ENCODE data around the gene ZBBX.

Gene ZBBX

DNA sequence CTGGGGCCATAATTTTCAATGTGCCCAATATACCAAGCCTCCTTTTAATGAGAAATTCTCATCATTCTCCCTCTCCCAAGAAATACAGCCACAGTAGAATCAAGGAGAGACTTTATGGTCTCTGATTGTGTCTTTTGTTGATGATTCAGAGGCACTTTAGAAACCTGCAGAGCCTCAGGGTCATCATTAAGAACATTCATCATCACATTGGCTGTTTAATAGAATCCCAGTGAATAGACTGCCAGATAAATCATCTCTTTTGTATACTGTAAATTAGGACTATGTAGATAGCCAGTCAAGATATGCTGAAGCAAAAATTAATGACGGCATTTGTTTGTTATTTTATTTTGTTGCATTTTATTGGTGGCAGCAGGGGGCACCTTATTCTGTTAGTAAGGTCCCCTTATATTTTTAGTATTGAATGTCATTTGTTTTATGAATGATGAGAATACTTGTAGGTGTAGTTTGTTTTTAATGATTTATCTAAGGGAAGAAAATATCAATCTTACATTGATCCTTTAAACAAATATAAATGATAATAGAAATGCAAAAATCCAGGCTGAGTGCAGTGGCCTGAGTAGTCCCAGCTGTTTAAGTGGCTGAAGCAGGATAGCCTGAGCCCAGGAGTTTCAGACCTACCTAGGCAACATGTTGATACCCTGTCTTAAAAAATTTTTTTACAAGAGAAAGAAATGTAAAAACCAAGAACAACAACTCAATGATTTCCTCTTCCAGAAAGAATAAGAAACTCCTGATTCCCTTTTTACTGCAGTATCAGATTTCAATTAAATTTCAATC lies 138.8 kb downstream of the ZBBX start:
- in situ Hi-C loops (cut with MboI; ENCODE audit: low pct_unique_long_range_greater_than_20kb, low sequenced_read_pairs, unreplicated experiment), result no loop called here
- no peak for DNase-seq (ENCODE audit: low spot score)
- no peak for TF ChIP-seq CTCF (IDR thresholded peaks at IDR 0.05; ENCODE audit: extremely low read depth, insufficient read depth, missing control alignments)

- no peak for DNase-seq (ENCODE audit: low spot score)
- TF ChIP-seq CTCF (IDR thresholded peaks at IDR 0.05; ENCODE audit: extremely low read depth, insufficient read depth, missing control alignments), result no peak
- in situ Hi-C loops (cut with MboI; ENCODE audit: low pct_unique_long_range_greater_than_20kb, low sequenced_read_pairs, unreplicated experiment), result no loop called here
These were observed 152.0 kb downstream of the ZBBX start for GRCh38 chr3:167228135-167228534.

DNA sequence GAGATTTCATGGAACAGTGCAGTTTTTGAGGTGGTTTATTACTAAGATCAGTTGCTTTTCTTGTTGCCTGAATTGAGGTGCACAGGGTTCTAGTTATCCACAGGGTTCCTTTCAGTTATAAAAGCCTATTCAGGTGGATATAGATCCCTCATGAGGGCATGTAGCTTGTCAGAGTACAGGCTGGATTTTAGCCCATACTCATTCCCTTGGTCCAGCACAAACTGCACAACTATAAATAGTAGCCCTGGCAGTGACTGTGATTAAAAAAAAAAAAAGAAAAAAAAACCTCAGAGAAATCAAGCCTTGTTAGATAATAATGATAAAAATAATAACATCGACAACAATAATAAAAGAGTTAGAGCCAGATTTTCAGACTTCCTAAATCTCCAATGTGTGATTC lies 154.3 kb downstream of the ZBBX start:
- no peak for TF ChIP-seq CTCF (IDR thresholded peaks at IDR 0.05; ENCODE audit: extremely low read depth, insufficient read depth, missing control alignments)
- DNase-seq (ENCODE audit: low spot score), result no peak
- in situ Hi-C loops (cut with MboI; ENCODE audit: low pct_unique_long_range_greater_than_20kb, low sequenced_read_pairs, unreplicated experiment), result no loop called here

GRCh38 chr3:167209011-167209410 lies 171.1 kb downstream of the ZBBX start:
- peak; percentile 18 for TF ChIP-seq CTCF (IDR thresholded peaks at IDR 0.05; ENCODE audit: extremely low read depth, insufficient read depth, missing control alignments)
- in situ Hi-C loops (cut with MboI; ENCODE audit: low pct_unique_long_range_greater_than_20kb, low sequenced_read_pairs, unreplicated experiment), result no loop called here
- DNase-seq (ENCODE audit: low spot score), result no peak

- in situ Hi-C loops (cut with MboI; ENCODE audit: low pct_unique_long_range_greater_than_20kb, low sequenced_read_pairs, unreplicated experiment), result no loop called here
- no peak for DNase-seq (ENCODE audit: low spot score)
- no peak for TF ChIP-seq CTCF (IDR thresholded peaks at IDR 0.05; ENCODE audit: extremely low read depth, insufficient read depth, missing control alignments)
These were observed 177.0 kb downstream of the ZBBX start for GRCh38 chr3:167203062-167203461.

GRCh38 chr3:167198949-167199600 lies 181.0 kb downstream of the ZBBX start:
- no peak for TF ChIP-seq CTCF (IDR thresholded peaks at IDR 0.05; ENCODE audit: extremely low read depth, insufficient read depth, missing control alignments)
- DNase-seq (ENCODE audit: low spot score), result no peak
- in situ Hi-C loops (cut with MboI; ENCODE audit: low pct_unique_long_range_greater_than_20kb, low sequenced_read_pairs, unreplicated experiment), result no loop called here

All from GM13977 (cell line).